Kidney capillary endothelial cell (primary cell): ENCODE measurements around the gene SPTB.
A peak's percentile ranks its signal among the peaks of the same experiment; 100 is the strongest.

ENCODE experiments used
- DNase-seq: peaks from one replicate; pipeline ENCODE4 v3.0.0-alpha.2; 2018; ENCODE audit warnings: low spot score

SPTB gene

GRCh38 chr14:64765740-64766302 is 113.9 kb downstream of the SPTB start:
- DNase-seq: no peak

GRCh38 chr14:64764641-64765520 is 114.8 kb downstream of the SPTB start:
- peak; percentile 67 for DNase-seq

- peak; percentile 56 for DNase-seq
Measured at GRCh38 chr14:64763801-64764621, 115.7 kb downstream of the SPTB start.

GRCh38 chr14:64763085-64763782 is 116.5 kb downstream of the SPTB start:
- DNase-seq: no peak

GRCh38 chr14:64762044-64763034 is 117.4 kb downstream of the SPTB start:
- peak; percentile 52 for DNase-seq

- no peak for DNase-seq
Measured at GRCh38 chr14:64761441-64762043, 118.2 kb downstream of the SPTB start.

- no peak for DNase-seq
Measured at GRCh38 chr14:64760916-64761315, 118.8 kb downstream of the SPTB start.

- DNase-seq: peak; percentile 9
Measured at GRCh38 chr14:64760146-64760755, 119.5 kb downstream of the SPTB start.

- no peak for DNase-seq
Measured at GRCh38 chr14:64759555-64759938, 120.2 kb downstream of the SPTB start.

GRCh38 chr14:64758691-64759554 is 120.8 kb downstream of the SPTB start:
- DNase-seq: no peak

GRCh38 chr14:64758025-64758521 is 121.6 kb downstream of the SPTB start:
- no peak for DNase-seq

- no peak for DNase-seq
Measured at GRCh38 chr14:64757601-64758000, 122.1 kb downstream of the SPTB start.

- DNase-seq: no peak
Measured at GRCh38 chr14:64756712-64757111, 123.0 kb downstream of the SPTB start.

- no peak for DNase-seq
Measured at GRCh38 chr14:64755781-64756221, 123.9 kb downstream of the SPTB start.

- no peak for DNase-seq
Measured at GRCh38 chr14:64754685-64755084, 125.0 kb downstream of the SPTB start.

- DNase-seq: no peak
Measured at GRCh38 chr14:64753999-64754398, 125.7 kb downstream of the SPTB start.

- DNase-seq: no peak
Measured at GRCh38 chr14:64753374-64753773, 126.3 kb downstream of the SPTB start.

GRCh38 chr14:64752909-64753308 is 126.8 kb downstream of the SPTB start:
- DNase-seq: no peak
